HEK293 (cell line): ENCODE results near the gene MDFI.

Experiments
- CTCF ChIA-PET: fragments of 350-600 bp; formaldehyde crosslinking; extraction: SDS; loops from one replicate; lab custom pipeline; 2021; ENCODE audit warnings: antibody characterized with exemption; lab: Yijun Ruan, JAX
- POLR2A ChIA-PET: fragments of 300-600 bp; formaldehyde crosslinking; extraction: SDS; loops from one replicate; lab custom pipeline; 2020; ENCODE audit warnings: antibody characterized with exemption, inconsistent platforms; lab: Yijun Ruan, JAX
- H3K27ac ChIP-seq: fragments of 200-500 bp; sonication (Bioruptor generic); 2 replicates; pipeline ENCODE4 v1.5.1; 2014; ENCODE audit warnings: low read depth, low read length, control low read depth, inconsistent platforms; ENCODE audit errors: extremely low read depth
- H3K36me3 ChIP-seq, 2 experiments: fragments of 200-500 bp in 1 of 2; sonication (Bioruptor generic) in 1 of 2; 1 replicate in 1 of 2; 2 replicates in 1 of 2; pipeline ENCODE4 v1.5.1; 2014 to 2017; ENCODE audit warnings: inconsistent platforms in 2 of 2, low read length in 2 of 2; ENCODE audit not compliant: control insufficient read depth in 2 of 2, insufficient read depth in 1 of 2
- H3K4me1 ChIP-seq: fragments of 200-500 bp; sonication (Bioruptor generic); 2 replicates; pipeline ENCODE4 v1.5.1; 2014; ENCODE audit warnings: mild to moderate bottlenecking, low read length, inconsistent platforms; ENCODE audit not compliant: control insufficient read depth, insufficient read depth
- H3K4me3 ChIP-seq: 2 replicates; pipeline ENCODE4 v1.5.1; 2011; ENCODE audit warnings: low read depth, mild to moderate bottlenecking, control low read depth, low read length, moderate library complexity
- H3K9me3 ChIP-seq: fragments of 200-500 bp; sonication (Bioruptor generic); 2 replicates; pipeline ENCODE4 v1.5.1; 2014; ENCODE audit warnings: low read depth, low read length, inconsistent platforms; ENCODE audit not compliant: control insufficient read depth, insufficient read depth
- GLI4 ChIP-seq: fragments of 450-650 bp; formaldehyde crosslinking; IDR thresholded peaks from 2 replicates; pipeline ENCODE4 v1.5.1; 2016; ENCODE audit warnings: missing biosample characterization, missing genetic modification characterization
- ZBTB48 ChIP-seq: fragments of 450-650 bp; formaldehyde crosslinking; IDR thresholded peaks from 2 replicates; pipeline ENCODE4 v1.5.1; 2016; ENCODE audit warnings: missing biosample characterization, missing genetic modification characterization
- ZIC2 ChIP-seq: fragments of 450-650 bp; formaldehyde crosslinking; IDR thresholded peaks from 2 replicates; pipeline ENCODE4 v1.5.1; 2016; ENCODE audit warnings: missing biosample characterization, missing genetic modification characterization
- ZNF175 ChIP-seq: fragments of 450-650 bp; formaldehyde crosslinking; IDR thresholded peaks from 2 replicates; pipeline ENCODE4 v1.5.1; 2016; ENCODE audit warnings: missing biosample characterization, missing genetic modification characterization
- ZNF404 ChIP-seq: fragments of 450-650 bp; formaldehyde crosslinking; IDR thresholded peaks from 2 replicates; pipeline ENCODE4 v1.5.1; 2017; ENCODE audit warnings: missing biosample characterization, missing genetic modification characterization
- ZNF600 ChIP-seq: fragments of 450-650 bp; formaldehyde crosslinking; IDR thresholded peaks from 2 replicates; pipeline ENCODE4 v1.5.1; 2016; ENCODE audit warnings: missing biosample characterization, missing genetic modification characterization
- ZSCAN16 ChIP-seq: fragments of 450-650 bp; formaldehyde crosslinking; IDR thresholded peaks from 2 replicates; pipeline ENCODE4 v1.5.1; 2016; ENCODE audit warnings: missing biosample characterization, missing genetic modification characterization
- TF ChIP-seq, protein P1 (sequence below): fragments of 450-650 bp; formaldehyde crosslinking; IDR thresholded peaks from 2 replicates; pipeline ENCODE4 v1.5.1; 2016; ENCODE audit warnings: missing biosample characterization, missing genetic modification characterization
- TF ChIP-seq, protein P2 (sequence below): fragments of 450-650 bp; formaldehyde crosslinking; IDR thresholded peaks from 2 replicates; pipeline ENCODE4 v1.5.1; 2017; ENCODE audit warnings: missing biosample characterization, missing genetic modification characterization
- TF ChIP-seq, protein P3 (sequence below): fragments of 450-650 bp; formaldehyde crosslinking; IDR thresholded peaks from 2 replicates; pipeline ENCODE4 v1.5.1; 2016; ENCODE audit warnings: missing biosample characterization, missing genetic modification characterization
- TF ChIP-seq, protein P4 (sequence below): fragments of 450-650 bp; formaldehyde crosslinking; IDR thresholded peaks from 2 replicates; pipeline ENCODE4 v1.5.1; 2016; ENCODE audit warnings: missing biosample characterization, missing genetic modification characterization
- TF ChIP-seq, protein P5 (sequence below): fragments of 450-650 bp; formaldehyde crosslinking; conservative IDR thresholded peaks from 2 replicates; pipeline ENCODE4 v1.5.1; 2016; ENCODE audit warnings: low read depth, missing biosample characterization, missing genetic modification characterization

The MDFI gene

DNA sequence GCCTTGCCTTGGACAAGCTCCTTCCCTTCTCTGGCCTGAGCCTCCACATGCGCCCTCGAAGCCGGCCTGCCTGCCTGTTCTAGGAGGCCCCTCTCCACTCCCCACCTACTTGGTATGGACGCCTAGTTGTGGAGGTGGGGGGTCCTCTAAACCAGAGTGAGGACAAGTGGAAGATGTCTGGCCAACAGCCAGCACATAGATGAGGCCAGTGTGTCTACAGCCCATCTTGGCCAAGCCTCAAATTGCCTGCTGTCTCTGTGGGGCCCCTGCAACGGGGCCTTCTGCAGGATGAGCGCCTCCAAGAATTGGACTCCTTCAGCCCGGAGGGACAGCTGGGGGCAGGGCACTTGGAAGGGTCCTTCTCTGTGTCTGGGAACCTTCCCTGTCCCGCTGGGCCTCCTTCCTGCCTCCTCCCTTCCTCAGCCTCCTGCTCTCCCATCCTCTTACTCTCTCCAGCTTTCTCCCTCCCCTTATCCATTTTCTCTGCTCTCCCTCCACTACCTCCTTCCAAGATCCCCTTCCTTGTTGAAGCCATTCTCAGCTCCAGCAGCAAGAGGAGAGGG lies 1.6 kb downstream of the MDFI start (continued):
- TF ChIP-seq ZSCAN16 (tag by site-specific recombination): no peak
- TF ChIP-seq, protein P1, sequence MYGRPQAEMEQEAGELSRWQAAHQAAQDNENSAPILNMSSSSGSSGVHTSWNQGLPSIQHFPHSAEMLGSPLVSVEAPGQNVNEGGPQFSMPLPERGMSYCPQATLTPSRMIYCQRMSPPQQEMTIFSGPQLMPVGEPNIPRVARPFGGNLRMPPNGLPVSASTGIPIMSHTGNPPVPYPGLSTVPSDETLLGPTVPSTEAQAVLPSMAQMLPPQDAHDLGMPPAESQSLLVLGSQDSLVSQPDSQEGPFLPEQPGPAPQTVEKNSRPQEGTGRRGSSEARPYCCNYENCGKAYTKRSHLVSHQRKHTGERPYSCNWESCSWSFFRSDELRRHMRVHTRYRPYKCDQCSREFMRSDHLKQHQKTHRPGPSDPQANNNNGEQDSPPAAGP (tag by site-specific recombination): no peak
- TF ChIP-seq, protein P2, sequence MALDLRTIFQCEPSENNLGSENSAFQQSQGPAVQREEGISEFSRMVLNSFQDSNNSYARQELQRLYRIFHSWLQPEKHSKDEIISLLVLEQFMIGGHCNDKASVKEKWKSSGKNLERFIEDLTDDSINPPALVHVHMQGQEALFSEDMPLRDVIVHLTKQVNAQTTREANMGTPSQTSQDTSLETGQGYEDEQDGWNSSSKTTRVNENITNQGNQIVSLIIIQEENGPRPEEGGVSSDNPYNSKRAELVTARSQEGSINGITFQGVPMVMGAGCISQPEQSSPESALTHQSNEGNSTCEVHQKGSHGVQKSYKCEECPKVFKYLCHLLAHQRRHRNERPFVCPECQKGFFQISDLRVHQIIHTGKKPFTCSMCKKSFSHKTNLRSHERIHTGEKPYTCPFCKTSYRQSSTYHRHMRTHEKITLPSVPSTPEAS: no peak
- no peak for TF ChIP-seq ZNF175

DNA sequence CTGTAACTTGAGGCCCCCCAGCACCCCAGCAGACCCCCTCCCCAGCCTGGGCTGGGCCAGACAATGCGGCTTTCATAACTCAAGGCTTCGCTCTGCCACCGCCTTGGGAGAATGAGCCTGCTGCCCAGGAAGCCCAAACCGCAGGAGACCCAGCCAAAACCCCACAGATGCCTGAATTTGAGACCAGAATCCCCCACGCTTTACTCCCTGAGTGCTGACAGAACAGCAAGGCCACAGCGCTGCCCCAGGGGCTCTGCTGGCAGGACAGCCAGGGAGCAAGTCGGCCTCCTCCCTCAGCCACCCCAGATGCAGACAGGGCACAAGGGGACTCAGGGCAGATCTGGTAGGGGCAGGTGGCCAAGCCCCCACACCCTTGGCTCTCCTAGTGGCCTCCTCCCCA lies 2.2 kb downstream of the MDFI start:
- POLR2A ChIA-PET: no interaction called here
- TF ChIP-seq ZNF600 (tag by site-specific recombination) (no peak), ZIC2 (tag by site-specific recombination) (peak; percentile 60)
- Histone ChIP-seq H3K36me3 (no peaks in the 10 kb centered on the region), H3K4me3 (no peak overlapping the region), H3K27ac (no peak overlapping the region), H3K9me3 (no peaks in the 10 kb centered on the region), H3K4me1 (no peaks in the 10 kb centered on the region; the same call in 1 of the 2 replicates)
- CTCF ChIA-PET: interaction anchor here (0.9 to 2.2 kb wide), 2 partner anchors 42 to 273 kb away, joined by 3 to 7 read pairs; no protein-coding TSS in a partner anchor

DNA sequence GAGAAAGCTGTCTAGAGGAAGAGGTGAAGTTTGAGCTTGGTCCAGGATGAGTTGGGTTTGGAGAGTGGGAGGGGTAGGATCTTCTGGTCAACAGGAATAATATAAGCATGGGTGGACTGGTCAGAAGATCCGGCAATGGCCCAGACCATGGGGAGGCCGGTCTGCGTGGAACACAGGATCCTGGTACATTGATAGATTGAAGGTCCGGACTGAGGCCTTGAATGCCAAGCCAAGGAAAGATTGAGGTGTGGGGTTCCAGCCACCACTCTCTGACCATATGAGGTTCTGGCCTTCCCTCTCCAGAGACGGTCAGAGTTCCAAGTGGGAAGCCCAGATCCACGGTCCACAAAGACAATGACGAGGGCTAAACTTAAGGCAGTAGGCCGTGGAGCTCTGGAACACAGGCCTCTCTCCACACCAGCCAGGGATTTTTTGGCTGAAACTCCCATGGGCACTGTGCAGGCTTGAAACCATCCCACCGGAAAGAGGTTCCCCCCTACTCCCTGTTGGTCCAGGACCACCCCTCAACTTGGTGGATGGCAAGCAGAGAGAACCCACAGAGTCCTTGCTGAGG lies 3.2 kb downstream of the MDFI start:
- Histone ChIP-seq H3K27ac (no peak overlapping the region), H3K9me3 (no peaks in the 10 kb centered on the region)
- POLR2A ChIA-PET: no interaction called here
- TF ChIP-seq GLI4 (tag by site-specific recombination): peak; percentile 93; the same call in 1 of the 2 replicates
- TF ChIP-seq, protein P3, sequence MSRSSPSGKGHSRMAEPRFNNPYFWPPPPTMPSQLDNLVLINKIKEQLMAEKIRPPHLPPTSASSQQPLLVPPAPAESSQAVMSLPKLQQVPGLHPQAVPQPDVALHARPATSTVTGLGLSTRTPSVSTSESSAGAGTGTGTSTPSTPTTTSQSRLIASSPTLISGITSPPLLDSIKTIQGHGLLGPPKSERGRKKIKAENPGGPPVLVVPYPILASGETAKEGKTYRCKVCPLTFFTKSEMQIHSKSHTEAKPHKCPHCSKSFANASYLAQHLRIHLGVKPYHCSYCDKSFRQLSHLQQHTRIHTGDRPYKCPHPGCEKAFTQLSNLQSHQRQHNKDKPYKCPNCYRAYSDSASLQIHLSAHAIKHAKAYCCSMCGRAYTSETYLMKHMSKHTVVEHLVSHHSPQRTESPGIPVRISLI (tag by site-specific recombination): no peak
- TF ChIP-seq, all 188 proteins: peak for 1
- Histone ChIP-seq H3K4me3 (no peak overlapping the region), H3K4me1 (no peaks in the 10 kb centered on the region; the same call in 1 of the 2 replicates), H3K36me3 (no peaks in the 10 kb centered on the region)
- CTCF ChIA-PET: interaction anchor here (0.6 to 2.2 kb wide), 4 partner anchors 9 to 274 kb away, joined by 3 to 7 read pairs (median 3); no protein-coding TSS in a partner anchor

DNA sequence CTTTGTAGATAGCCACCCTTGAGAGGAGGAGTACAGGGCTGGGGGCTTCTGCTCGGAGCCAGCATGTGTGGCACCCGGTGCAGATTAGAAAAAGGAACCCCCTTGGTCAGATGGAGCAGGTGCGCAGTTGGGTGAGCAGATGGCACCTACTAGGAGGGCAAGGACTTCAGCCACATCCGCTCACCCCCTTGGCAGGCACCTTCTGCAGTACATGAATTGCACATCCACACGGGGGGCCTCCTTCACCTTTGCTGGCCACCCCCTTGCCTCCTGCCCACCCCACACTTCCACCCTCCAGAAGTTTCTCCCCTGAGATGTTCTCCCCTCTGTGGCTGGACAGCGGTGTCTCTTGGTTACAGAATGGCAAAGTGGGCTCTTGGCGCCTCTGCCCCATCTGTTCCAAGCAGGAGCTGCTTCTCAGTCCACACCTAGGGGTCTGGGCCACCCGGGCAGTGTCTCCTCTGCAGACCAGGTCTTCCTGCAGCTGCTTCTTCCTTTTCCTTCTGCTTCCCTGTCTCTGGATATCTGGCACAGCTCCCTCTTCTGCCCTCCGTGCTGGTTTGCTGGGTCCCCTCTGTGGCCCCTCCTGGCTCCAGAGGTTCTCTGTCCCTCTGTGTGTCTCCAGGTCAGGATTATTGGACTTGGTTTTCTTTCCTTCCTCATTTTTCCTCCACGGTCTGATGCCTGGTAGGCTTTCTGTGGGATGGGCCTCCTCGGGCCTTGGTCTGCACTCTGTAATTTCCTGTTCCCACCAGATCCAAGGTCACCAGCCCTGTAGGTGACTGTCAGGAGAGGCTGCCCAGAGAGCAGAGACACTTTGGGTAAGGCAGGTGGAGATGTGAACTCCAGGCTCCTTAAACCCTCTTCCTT lies 4.1 kb downstream of the MDFI start:
- ChIA-PET CTCF (interaction anchor here (0.6 to 2.2 kb wide), 3 partner anchors 63 to 1325 kb away, joined by 3 to 7 read pairs (median 3); no protein-coding TSS in a partner anchor), POLR2A (no interaction called here)
- H3K4me3 ChIP-seq: no peak overlapping the region
- no peaks in the 10 kb centered on the region for H3K36me3 ChIP-seq
- no peak overlapping the region for H3K27ac ChIP-seq
- H3K4me1 ChIP-seq: no peaks in the 10 kb centered on the region; the same call in 1 of the 2 replicates
- H3K9me3 ChIP-seq: no peaks in the 10 kb centered on the region
- TF ChIP-seq ZBTB48 (tag by site-specific recombination) (no peak), ZNF404 (tag by site-specific recombination) (no peak)
- TF ChIP-seq, protein P4, sequence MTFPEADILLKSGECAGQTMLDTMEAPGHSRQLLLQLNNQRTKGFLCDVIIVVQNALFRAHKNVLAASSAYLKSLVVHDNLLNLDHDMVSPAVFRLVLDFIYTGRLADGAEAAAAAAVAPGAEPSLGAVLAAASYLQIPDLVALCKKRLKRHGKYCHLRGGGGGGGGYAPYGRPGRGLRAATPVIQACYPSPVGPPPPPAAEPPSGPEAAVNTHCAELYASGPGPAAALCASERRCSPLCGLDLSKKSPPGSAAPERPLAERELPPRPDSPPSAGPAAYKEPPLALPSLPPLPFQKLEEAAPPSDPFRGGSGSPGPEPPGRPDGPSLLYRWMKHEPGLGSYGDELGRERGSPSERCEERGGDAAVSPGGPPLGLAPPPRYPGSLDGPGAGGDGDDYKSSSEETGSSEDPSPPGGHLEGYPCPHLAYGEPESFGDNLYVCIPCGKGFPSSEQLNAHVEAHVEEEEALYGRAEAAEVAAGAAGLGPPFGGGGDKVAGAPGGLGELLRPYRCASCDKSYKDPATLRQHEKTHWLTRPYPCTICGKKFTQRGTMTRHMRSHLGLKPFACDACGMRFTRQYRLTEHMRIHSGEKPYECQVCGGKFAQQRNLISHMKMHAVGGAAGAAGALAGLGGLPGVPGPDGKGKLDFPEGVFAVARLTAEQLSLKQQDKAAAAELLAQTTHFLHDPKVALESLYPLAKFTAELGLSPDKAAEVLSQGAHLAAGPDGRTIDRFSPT (tag by site-specific recombination): no peak
- TF ChIP-seq, protein P5, sequence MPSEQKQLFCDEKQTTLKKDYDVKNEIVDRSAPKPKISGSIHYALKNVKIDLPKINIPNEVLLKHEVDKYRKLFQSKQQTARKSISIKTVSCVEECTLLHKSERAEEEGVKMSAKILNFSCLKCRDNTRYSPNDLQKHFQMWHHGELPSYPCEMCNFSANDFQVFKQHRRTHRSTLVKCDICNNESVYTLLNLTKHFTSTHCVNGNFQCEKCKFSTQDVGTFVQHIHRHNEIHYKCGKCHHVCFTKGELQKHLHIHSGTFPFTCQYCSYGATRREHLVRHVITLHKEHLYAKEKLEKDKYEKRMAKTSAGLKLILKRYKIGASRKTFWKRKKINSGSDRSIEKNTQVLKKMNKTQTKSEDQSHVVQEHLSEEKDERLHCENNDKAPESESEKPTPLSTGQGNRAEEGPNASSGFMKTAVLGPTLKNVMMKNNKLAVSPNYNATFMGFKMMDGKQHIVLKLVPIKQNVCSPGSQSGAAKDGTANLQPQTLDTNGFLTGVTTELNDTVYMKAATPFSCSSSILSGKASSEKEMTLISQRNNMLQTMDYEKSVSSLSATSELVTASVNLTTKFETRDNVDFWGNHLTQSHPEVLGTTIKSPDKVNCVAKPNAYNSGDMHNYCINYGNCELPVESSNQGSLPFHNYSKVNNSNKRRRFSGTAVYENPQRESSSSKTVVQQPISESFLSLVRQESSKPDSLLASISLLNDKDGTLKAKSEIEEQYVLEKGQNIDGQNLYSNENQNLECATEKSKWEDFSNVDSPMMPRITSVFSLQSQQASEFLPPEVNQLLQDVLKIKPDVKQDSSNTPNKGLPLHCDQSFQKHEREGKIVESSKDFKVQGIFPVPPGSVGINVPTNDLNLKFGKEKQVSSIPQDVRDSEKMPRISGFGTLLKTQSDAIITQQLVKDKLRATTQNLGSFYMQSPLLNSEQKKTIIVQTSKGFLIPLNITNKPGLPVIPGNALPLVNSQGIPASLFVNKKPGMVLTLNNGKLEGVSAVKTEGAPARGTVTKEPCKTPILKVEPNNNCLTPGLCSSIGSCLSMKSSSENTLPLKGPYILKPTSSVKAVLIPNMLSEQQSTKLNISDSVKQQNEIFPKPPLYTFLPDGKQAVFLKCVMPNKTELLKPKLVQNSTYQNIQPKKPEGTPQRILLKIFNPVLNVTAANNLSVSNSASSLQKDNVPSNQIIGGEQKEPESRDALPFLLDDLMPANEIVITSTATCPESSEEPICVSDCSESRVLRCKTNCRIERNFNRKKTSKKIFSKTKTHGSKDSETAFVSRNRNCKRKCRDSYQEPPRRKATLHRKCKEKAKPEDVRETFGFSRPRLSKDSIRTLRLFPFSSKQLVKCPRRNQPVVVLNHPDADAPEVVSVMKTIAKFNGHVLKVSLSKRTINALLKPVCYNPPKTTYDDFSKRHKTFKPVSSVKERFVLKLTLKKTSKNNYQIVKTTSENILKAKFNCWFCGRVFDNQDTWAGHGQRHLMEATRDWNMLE (tag by site-specific recombination): no peak
